ENCODE data around the gene RABGEF1. TPM values are rescaled to one million over a fixed set of nuclear protein-coding genes. Genes with fewer than 3 reads are reported as not detected.
"Not testable (repeated sequence)": the region's sequence is repeated elsewhere in the genome, so short reads cannot be mapped to it uniquely, and the experiment has no call there.

Gene RABGEF1
- total RNA-seq = 10 to 100 TPM; 34.9 to 42.0 TPM

DNA sequence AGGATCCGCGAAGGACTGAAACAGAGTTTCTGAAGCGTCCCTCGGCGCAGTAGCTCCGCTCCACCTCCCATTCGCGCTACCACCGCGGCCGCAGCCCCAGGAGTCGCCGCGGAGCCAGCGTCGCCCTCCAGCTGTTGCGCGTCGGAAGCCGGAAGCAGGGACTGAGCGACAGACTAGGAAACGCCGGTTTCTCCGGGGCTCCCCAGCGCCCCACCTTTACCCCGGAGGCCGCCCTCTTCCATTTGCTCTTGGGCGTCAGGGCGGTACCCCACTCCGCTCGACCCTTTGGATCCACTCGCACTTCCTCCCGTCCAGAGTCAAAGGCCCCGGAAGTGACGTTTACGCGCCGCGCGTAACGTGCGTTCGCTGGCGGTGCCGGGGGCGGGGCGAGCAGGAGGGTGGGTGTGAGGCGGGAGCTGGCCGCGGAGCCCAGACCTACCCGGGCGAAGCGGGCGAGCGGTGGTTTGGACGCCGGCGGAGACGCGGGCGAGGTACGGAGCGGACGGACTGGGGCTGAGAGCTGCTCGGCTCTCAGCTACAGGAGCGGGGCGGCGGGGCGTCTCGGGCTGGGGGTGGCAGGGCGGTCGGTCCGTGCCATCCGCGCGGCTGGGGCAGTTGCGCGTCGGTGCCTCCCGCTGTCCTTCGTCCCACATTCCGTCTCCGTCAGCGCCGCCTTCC lies at the start of gene RABGEF1:
Gene RABGEF1, plus strand, starts transcription at position 432 of the 678 bp plus-strand sequence. CDS start 31,167 bp downstream, outside the sequence.
- DNase-seq (ENCODE audit: low spot score) = peak; percentile 95
- Histone ChIP-seq H3K9me3 (peaks cover 4% of the 10 kb centered on the region), H3K36me3 (peaks cover 7% of the 10 kb centered on the region), H3K27me3 (replicated peaks; ENCODE audit: insufficient read depth) (no peaks in the 10 kb centered on the region), H3K4me1 (ENCODE audit: control insufficient read depth in 1 of 2, low read depth in 2 of 2) (peaks cover 0 to 30% of the 10 kb centered on the region in 2 donors), H3K27ac (peak within 1 kb of the TSS; percentile 89 to 99), H3K4me3 (peak within 1 kb of the TSS; percentile 78)
- ATAC-seq (ENCODE audit: insufficient number of reproducible peaks, low FRiP score, low read depth) = peak; percentile 83
- TF ChIP-seq CTCF (IDR thresholded peaks at IDR 0.05) = no peak

- ATAC-seq (ENCODE audit: insufficient number of reproducible peaks, low FRiP score, low read depth) = no peak
- DNase-seq (ENCODE audit: low spot score) = no peak
- Histone ChIP-seq H3K9me3 (no peaks in the 10 kb centered on the region), H3K4me3 (no peak overlapping the region), H3K4me1 (ENCODE audit: control insufficient read depth in 1 of 2, low read depth in 2 of 2) (peaks cover 3 to 16% of the 10 kb centered on the region in 2 donors), H3K27me3 (replicated peaks; ENCODE audit: insufficient read depth) (no peaks in the 10 kb centered on the region), H3K27ac (no peak overlapping the region), H3K36me3 (no peaks in the 10 kb centered on the region)
- no peak for TF ChIP-seq CTCF (IDR thresholded peaks at IDR 0.05)
These were observed 47.2 kb upstream of the RABGEF1 start for GRCh38 chr7:66693331-66693730.

DNA sequence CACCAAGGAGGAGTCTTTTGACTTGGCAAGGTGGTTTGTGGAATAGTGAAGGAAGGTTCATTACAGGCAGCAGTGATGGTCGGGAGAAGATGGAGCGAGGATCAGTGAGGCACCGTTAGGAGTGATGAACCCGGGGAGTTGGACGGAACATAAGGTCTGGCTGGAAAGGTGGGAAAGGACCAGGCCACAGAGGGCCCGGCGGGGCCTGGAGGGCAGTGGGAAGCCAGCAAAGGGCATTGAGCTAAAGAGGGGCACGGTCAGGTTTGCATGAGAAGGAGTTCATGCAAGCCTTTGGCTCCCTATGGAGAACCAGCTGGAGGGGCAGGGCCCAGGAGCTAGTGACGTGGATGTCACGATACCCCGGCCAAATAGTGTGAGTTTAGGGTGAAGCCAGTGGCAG lies 46.2 kb upstream of the RABGEF1 start:
- no peaks in the 10 kb centered on the region for H3K27me3 ChIP-seq (replicated peaks; ENCODE audit: insufficient read depth)
- H3K27ac ChIP-seq = no peak overlapping the region
- ATAC-seq (ENCODE audit: insufficient number of reproducible peaks, low FRiP score, low read depth) (no peak), DNase-seq (ENCODE audit: low spot score) (no peak)
- no peaks in the 10 kb centered on the region for H3K9me3 ChIP-seq
- peaks cover 4 to 21% of the 10 kb centered on the region in 2 donors for H3K4me1 ChIP-seq (ENCODE audit: control insufficient read depth in 1 of 2, low read depth in 2 of 2)
- no peak for TF ChIP-seq CTCF (IDR thresholded peaks at IDR 0.05)
- H3K4me3 ChIP-seq = no peak overlapping the region
- no peaks in the 10 kb centered on the region for H3K36me3 ChIP-seq

DNA sequence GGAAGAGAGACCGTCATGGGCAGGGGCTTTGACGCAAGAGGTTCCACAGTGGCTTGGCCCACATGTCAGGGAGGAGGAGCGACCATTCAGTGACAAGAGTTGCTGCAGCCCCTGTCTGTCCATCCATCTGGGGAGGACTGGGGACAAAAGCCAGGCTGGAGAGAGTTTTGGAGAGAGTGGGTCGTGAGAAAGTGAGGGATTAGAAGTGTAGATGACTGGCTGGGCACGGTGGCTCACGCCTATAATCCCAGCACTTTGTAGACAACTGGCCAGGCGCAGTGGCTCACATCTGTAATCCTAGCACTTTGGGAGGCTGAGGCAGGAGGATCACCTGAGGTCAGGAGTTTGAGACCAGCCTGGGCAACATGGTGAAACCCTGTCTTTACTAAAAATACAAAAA lies 45.1 kb upstream of the RABGEF1 start:
- not testable (repeated sequence) for H3K4me3 ChIP-seq; ATAC-seq (ENCODE audit: insufficient number of reproducible peaks, low FRiP score, low read depth); H3K36me3 ChIP-seq; H3K27me3 ChIP-seq (replicated peaks; ENCODE audit: insufficient read depth); DNase-seq (ENCODE audit: low spot score); H3K9me3 ChIP-seq; H3K27ac ChIP-seq
- H3K4me1 ChIP-seq (ENCODE audit: control insufficient read depth in 1 of 2, low read depth in 2 of 2) = peaks cover 13 to 32% of the 10 kb centered on the region in 2 donors

- not testable (repeated sequence) for ATAC-seq (ENCODE audit: insufficient number of reproducible peaks, low FRiP score, low read depth); H3K36me3 ChIP-seq; H3K4me3 ChIP-seq; H3K9me3 ChIP-seq; H3K27me3 ChIP-seq (replicated peaks; ENCODE audit: insufficient read depth); DNase-seq (ENCODE audit: low spot score); H3K27ac ChIP-seq
- H3K4me1 ChIP-seq (ENCODE audit: control insufficient read depth in 1 of 2, low read depth in 2 of 2) = peaks cover 13 to 39% of the 10 kb centered on the region in 2 donors
These were observed 44.4 kb upstream of the RABGEF1 start for GRCh38 chr7:66696134-66696533.

DNA sequence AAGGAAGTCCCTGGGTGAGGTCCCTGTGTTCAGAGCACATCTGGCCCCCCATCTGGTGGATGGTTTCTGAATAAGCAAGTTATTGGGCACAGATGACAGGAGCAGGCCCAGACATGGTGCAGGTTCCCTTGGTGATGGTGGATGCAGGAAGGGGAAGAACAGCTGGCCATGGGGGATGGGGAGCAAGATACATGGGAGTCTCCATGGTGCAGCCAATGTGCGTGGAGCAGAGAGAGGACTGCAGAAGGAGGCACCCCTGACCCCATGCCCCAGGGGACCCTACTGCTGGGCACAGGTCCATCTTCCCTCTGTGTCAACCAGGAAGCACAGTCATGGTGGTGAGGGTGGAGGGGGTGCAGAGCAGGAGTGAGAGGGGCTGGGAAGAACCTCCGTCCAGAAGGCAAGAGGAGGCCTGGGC lies 43.8 kb upstream of the RABGEF1 start:
- Histone ChIP-seq H3K27ac (peak overlapping the region in 1 of 2 donors; percentile 62), H3K4me3 (no peak overlapping the region), H3K27me3 (replicated peaks; ENCODE audit: insufficient read depth) (no peaks in the 10 kb centered on the region), H3K4me1 (ENCODE audit: control insufficient read depth in 1 of 2, low read depth in 2 of 2) (peaks cover 13 to 40% of the 10 kb centered on the region in 2 donors), H3K9me3 (no peaks in the 10 kb centered on the region), H3K36me3 (no peaks in the 10 kb centered on the region)
- TF ChIP-seq CTCF (IDR thresholded peaks at IDR 0.05) = no peak
- DNase-seq (ENCODE audit: low spot score) (no peak), ATAC-seq (ENCODE audit: insufficient number of reproducible peaks, low FRiP score, low read depth) (no peak)
